SIG-M5 (cell line): ENCODE results near the gene GJC1.

ENCODE experiments used
- DNase-seq: peaks from one replicate; lab custom pipeline; 2025; lab: John Stamatoyannopoulos, UW

Gene GJC1

DNA sequence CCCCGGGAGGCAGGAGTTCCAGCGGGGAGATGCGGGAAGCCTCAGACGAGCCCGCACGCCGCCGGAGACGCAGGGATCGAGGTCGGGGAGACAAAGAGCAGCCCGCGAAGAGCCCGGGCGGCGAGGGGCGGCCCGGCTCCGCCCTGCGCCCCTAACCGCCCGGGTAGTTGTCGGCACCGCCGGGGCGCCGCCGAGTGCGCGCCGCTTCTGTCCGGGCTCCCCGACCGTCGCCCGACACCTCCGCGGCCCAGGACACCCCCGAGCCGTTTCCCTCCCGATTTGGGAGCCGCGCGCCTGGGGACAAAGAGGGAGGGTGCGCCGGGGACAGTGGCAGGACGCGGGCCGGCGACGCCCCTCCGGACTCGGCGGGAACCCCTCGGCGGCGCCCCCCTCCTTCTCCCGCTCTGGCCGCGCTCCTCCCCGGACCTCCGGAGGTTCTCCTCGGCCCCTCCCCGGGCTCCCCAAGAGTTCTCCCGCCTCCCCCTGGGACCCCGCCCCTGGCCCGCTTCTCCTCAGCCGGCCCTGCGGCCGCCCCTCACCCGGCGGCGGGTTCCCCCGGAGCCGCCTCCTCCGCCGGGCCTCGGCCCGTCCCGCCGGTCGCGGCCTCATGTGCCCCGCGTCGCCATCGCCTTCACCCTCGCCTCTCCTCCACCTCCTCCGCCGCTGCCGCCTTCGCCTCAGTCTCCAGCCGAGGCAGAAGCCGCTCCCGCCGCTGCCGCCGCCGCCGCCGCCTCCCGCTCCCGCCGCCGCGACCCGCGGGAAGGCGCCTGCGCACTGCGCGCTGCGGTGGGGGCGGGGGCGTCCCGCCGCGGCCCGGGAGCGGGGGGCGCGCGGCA, at the start of gene GJC1:
Gene GJC1, minus strand, starts transcription at position 765 of the 836 bp plus-strand sequence. CDS start 24,470 bp downstream, outside the sequence.
- no peak for DNase-seq

DNA sequence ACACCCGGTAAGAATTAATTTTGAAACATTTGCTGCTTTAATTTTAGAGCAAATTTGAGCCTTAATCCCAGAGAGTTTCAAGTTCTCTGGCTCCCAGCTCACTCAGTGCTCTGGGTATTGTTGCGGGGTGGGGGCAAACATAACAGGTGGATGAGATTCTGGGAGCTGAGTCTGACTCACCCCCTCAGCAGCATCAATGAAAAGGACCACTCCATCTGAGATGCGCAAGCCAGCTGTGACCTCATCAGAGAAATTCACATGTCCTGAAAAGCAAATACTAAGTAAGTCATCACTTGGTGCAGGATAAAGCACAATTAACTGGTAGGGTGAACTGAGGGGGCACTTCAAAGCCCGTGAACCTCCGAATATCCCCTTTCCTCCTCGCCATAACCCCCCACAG, 49.3 kb upstream of the GJC1 start:
- DNase-seq: no peak

DNA sequence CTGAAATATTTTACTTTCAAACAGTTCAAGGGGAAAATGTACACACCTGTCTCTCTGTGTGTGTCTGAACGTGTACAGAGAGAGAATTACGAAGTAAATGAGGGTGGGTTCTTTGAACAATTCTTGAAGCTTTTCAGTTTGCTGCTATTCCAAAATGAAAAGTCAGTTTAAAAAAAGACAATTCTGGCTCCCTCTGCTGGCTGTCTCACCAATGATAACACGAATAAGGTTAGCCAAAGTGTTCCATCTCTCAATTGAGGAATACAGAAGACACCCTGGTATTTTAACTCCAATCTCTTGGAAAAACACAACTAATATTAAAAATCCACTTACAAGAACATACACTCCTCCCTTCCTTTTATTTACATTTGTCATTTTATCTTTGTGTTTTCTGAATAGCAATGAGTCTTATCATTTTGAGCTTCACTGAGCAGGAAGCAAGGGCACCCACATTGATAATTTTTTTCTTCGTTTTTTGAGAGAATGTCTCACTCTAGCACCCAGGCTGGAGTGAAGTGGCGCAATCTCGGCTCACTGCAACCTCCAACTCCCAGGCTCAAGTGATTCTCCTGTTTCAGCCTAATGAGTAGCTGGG, 48.6 kb upstream of the GJC1 start:
- no peak for DNase-seq

DNA sequence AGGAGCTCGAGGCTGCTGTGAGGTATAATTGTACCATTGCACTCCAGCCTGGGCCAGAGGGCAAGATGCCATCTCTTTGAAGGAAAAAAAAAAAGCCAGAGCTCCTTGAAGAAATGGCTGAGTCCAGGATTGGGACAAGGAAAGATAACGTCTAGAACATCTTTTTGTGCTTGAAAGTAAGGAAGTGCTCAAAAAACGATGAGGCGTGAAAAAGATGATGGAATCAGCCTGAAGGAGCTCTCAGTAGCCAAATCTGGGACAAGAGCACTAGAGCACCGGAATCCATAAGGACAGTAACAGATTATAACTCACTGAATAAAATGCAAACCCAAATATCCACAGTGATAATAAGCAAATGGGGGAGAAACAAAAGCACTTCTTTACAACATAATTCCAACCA, 47.0 kb upstream of the GJC1 start:
- DNase-seq: no peak

DNA sequence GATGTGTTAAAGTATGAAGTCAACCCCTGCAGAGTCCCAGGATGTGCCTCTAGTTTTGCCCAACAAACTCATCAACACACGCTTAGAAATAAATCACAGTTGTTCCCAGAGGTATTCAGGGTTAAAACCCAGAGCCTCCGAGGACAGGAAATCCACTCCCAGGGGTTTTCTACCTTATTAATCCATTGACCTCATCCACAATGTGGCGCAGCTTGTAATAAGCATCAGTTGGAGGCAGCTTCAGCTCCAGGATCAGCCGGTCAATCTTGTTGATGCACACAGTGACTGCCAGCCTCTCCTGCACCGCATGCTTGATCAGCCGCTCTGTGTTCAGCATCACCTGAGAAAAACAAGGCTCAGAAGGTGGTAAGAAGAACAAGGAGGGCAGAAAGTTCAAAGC, 45.7 kb upstream of the GJC1 start:
- DNase-seq: no peak

DNA sequence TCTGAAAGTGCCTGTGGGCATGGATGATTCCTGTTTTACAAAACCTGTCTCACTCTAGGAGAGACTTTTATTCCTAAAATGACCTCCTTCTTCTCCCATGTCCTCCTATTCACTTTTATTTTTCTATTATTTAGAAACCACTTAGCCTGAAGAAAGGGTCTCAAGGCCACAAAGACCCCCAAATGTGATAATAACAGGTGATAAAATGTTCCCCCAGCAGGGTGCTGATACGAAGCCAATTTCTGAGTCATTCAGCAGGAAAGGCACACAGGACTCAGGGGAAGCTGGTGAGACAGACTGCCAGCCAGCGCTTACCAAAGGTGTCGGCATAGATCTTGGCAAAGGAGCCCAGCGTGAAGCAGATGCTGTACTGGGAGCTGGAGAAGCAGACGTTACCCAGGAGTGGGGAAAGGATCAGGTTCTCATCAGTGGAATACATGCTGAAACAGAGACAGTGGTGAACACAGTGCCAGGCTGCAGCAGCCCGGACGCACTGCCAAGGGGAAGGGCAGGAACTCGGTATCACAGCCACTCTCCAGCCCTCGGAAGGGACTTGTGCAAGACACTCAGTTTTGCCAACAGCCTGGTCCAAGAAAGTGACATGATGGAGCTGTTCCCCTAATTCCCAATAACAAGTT, 42.2 kb upstream of the GJC1 start:
- no peak for DNase-seq

DNA sequence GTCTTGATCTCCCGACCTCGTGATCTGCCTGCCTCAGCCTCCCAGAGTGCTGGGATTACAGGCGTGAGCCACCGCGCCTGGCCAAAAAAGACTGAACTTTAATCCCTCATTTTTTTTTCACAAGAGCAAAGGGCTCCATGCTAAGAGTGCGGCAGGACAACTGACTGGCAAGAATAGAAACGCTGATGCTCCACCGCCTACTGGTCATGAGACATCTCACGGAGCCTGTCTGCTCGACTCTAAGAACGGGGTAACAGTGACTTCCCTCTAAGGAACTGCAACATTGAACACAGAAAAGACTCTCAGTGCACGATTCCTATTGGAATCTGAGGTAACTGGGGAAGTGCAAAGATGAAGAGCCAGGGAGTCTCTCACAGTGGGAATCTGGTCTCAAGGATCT, 41.5 kb upstream of the GJC1 start:
- no peak for DNase-seq

DNA sequence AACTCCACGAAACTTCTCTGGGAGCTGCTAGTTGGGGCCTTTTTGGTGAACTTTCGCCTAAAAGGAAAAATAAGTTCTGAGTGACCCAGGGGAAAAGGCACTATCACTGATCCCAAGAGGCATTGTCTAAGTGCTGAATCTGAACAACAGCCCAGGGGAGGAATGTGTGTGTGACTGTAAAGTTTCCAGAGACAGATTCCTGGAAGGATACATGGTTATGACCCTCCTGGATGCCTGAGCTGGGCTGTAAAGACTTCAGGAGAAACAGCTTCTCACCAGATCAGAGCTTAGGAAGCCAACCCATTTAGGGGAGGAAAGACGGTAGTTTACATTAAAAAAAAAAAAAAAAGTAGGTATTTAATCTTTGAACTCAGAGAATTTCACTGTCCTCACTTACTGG, 37.8 kb upstream of the GJC1 start:
- no peak for DNase-seq

DNA sequence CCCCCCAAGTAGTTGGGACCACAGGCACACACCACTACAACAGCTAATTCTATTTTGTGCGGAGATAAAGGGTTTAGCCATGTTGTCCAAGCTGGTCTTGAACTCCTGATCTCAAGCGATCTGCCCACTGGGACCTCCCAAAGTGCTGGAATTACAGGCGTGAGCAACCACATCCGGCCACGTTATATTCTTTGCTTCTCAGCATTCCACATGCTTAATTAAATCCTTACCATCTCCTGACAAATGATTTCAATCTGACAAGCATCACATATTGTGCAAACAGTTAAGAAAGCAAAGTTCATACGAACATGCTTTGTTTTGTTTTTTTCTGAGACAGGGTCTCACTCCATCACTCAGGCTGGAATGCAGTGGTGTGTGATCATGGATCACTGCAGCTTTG, 35.8 kb upstream of the GJC1 start:
- DNase-seq: no peak

DNA sequence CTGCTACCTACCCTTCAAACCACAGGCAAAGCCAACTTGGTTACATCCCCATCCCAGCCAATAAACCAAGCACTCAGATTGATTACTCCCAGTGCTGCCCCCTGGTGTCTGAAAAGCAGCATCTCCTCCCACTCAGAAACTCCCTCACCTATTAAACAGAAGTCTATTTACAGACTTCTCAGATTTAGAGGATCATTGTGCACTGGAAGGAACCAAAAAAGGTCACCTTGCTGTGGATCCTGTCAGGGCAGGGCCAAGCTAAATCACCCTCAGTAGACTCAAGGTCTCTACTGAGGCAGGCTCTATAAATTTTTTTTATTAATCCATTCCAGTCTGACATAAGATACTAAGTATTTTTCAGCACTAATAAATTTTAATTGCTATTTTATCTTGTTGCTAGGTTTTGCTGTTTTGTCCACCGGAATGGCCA, 35.2 kb upstream of the GJC1 start:
- DNase-seq: peak; percentile 14

DNA sequence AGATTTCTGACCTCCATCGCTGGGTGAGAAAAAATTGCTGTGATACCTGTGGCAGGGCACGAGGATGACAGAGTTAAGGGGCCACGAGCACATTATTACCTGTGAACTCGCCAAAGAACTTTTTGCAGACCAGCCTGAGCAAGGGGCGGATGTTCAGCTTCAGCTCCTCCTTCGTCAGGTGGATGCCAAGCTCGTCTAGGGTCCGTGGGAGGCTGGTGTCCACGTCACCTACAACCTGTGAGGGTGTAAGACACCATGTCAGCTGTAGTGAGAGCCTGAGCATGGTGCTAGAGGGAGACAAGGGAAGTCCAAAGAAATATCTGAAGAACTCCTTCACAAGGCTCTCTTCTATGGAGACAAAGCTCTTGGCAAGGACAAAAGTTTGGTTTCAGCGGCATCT, 34.7 kb upstream of the GJC1 start:
- DNase-seq: no peak

DNA sequence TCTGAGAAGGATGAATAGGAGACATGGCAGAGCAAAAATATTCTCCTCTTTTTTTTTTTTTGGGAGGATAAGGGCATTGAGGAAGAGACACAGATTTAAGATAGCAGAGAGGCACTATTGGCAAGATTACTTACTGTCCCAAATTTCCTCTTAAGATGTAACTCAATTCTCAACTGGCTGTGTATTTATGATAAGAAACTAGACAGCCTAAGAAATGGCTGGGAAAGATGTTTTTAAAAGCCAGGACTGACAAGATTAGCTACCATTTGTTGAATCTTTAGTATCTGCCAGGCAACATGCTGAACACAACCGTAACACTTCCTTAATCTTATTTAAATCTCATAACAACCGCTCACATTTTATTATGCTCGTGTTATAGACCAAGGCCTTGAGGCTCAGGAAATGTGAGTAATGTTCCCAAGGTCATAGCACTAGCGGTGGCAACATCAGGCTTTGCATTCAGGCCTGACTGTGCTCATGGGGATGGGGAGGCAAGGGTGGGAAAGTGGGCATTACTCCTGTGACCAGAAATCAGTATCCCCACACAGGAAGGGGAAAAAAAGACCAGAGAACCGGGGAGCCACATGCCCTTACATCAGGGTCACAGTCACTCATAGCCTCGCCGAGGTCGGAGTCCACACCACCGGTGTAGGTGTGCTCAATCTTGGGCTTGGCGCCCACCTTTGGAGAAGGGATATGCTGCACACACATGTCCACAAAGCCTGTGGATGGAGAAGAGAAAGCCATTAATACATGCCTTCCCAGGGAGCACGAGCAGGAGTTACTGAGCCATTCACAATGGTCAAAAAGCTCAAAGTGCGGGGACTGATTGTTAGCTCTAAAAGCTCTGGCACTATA, 33.2 kb upstream of the GJC1 start:
- DNase-seq: no peak

DNA sequence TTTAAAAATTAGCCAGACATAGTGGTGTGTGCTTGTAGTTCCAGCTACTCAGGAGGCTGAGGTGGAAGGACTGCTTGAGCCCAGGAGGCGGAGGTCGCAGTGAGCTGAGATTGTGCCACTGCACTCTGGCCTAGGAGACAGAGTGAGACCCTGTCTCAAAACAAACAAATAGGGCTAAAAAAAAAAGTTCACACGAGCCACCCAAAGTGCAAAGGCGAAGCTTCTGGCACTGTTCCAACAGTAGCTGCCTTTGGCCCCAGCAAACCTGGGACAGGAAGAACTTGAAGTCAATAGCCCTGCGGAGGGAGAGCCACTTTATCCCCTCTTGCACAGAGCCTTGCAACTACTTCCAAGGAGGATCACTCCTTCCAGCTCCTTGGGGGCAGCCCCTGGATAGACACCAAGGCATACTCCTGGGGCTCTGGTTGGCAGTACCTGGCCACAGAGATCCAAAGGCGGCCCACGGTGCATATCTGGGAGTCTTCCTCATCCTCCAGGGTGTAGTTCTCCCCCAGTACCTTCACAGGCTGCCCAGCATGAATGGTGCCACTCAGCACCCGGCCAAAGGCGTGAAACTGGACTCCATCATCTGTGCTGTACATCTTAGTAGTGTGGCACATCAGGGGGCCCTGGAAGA, 32.3 kb upstream of the GJC1 start:
- no peak for DNase-seq

DNA sequence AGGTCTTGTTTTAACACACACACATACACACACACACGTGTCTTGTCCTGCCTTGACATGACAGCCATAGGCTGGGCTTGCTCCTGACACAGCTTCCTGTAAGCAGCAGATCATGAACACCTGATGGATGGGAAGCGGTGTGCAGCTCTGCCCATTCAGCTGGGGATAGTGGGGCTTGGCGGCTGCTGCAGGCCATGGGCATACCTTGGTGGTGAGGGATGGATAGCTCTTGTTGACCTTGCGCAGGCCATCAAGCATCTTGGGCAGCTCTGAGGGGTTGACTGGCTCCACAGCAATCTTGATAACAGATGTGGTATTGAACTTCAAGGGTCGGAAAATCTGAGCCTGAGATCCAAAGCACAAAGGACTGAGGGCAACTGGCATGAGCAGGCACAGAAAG, 29.6 kb upstream of the GJC1 start:
- no peak for DNase-seq

DNA sequence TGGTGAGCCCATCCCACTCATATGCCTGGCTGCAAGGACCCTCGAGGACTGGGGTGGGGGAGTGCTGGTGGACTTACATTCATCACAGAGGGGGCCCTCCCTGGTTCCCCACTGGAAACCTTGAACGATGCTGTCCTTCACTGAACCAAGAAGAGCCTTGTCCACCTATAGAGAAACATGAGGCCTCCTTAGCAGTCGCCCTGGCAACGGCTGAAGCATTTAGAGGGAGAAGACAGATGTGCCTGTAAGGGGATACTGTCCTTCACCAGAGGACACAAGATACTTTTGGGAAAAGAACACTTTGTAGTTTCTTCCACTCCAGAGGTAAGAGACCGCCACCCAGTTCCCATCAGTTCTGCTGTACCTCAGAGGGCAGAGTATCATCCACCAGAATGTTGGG, 24.1 kb upstream of the GJC1 start:
- no peak for DNase-seq

DNA sequence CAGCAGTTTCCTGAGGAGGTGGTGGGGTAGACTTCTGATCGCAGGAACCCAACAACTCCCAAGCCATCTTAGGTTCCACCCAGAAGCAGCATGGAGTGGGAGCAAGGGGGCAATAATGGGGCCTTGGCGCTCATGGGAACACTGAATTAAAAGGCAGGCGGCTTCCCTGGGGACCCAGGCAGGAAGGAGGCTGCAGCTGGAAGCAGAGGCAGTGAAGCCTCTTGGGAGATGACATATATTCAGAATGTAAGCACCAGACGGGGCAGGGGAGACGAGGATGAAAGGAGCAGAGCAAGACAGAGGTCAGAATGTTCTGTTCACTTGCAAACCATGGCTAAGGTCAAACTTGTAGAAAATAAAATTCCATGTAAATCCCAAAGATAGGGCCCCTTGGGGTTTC, 20.5 kb upstream of the GJC1 start:
- DNase-seq: no peak

DNA sequence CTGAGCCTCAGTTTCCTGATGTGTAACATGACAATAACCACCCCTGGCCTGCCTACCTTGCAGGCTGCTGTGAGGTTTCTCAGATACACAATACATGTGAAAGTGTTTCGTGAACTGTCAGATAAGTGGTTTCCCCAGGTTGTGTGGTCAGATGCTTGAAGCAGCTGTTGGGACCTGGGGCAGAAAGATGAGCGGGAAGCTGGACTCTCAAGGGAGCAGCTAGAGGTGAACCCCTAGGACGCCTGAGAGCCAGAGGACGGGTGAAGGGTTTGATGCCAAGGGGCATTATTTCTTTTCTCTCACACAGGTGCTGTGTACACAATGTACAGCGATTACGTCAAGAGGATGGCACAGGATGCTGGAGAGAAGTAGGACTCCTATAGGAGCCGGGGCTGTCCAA, 19.9 kb upstream of the GJC1 start:
- DNase-seq: no peak

DNA sequence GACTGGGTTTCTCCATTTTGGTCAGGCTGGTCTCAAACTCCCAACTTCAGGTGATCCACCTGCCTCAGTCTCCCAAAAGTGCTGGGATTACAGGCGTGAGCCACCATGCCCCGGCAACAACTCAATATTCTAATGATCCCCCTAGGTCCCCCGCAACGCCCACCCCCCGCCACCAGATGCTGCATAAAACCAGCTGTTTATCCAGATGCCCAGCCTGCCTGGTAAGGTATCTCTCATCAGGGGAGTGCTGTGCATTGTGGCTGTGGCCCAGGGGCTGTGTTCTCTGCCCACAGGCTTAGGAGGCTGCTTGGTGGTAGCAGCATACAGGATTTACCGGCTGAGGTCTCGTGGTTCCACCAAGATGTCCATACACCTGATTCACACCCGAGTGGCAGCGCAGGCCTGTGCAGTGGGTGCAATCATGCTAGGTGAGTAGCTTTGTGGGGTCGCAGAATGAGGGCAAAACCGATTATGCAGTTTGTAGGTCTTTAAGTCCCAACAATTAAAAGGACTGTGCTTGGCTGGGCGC, 18.9 kb upstream of the GJC1 start:
- no peak for DNase-seq

DNA sequence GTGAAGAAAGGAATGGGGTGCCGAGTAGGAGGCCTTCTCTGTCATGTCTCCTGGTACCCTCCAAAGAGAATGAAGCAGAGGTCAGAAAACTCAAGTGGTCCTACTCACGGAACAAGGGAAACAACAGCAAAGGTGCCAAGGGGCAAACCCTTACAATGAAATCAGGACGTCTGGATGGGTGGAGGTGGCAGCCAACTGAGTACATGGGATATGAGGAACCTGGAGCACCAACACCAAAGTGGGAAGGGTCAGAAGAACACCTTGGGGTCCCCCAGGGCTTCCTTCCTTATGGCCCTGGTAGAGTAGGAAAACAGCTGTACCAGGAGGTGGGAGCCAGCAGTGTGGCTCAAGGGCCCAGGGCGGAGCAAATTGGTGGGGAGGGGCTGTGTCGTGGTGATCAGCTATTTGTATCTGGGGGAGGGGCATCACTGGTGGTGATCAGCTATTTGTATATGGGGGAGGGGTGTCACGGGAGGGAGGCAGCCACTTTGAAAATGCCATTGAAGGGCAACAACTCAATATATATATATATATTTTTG, 18.2 kb upstream of the GJC1 start:
- no peak for DNase-seq

DNA sequence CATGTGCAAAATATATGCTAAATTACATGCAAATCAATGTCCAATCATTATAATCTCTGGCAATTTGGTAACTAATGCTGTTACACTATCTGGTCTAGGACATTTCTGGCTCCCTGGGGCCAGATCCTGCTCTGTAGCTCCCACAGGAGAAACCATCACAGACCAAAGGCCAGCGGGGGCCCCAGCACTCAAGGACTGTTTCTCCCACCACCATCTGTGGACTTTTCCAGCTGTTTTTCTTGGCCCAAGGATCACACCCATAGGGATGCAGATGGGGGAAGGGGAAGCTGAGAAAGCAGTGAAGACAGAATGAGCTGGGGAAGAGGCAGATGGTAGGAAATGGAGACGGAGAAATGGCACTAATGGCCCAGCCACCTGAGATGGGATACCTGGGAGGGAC, 17.5 kb upstream of the GJC1 start, which contains the start of gene HIGD1B:
Gene HIGD1B, plus strand, starts transcription at position 298 of the 400 bp plus-strand sequence. CDS start 270 bp downstream, outside the sequence.
- DNase-seq: no peak

DNA sequence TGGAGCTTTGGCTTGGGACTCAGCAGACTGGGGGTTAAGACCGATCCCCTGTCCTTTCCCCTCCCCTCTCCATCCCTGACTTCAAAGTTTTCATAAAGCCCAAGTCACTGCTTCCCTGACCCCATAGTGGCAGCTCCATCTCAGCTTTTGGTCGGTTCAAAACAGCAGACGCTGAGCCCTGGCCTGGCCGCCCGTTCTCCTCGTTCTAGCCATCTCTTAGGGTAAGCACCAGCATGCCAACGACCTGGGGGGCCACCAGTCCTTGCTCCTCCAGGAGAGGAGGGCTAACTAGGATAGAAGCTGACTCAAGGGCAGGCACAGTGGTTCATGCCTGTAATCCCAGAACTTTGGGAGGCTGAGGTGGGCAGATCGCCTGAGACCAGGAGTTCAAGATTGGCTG, 16.1 kb upstream of the GJC1 start:
- DNase-seq: no peak
